NCI-H2029 (cell line): Measurements from ENCODE around the gene VPS50.
"Not testable (repeated sequence)": the region's sequence is repeated elsewhere in the genome, so short reads cannot be mapped to it uniquely, and the experiment has no call there.

Experiments used
- DNase-seq: peaks from one replicate; lab custom pipeline; 2025; lab: John Stamatoyannopoulos, UW

The VPS50 gene

GRCh38 chr7:93242106-93242505, 9.9 kb downstream of the VPS50 start:
- DNase-seq: no peak

GRCh38 chr7:93245525-93246432, 13.6 kb downstream of the VPS50 start:
- no peak for DNase-seq

GRCh38 chr7:93249491-93250148, 17.5 kb downstream of the VPS50 start:
- DNase-seq: no peak

- DNase-seq: no peak
Observed at GRCh38 chr7:93258661-93259060, 26.5 kb downstream of the VPS50 start.

GRCh38 chr7:93262535-93262934, 30.4 kb downstream of the VPS50 start:
- DNase-seq: no peak

- DNase-seq: no peak
Observed at GRCh38 chr7:93265220-93265619, 33.1 kb downstream of the VPS50 start.

GRCh38 chr7:93279541-93279940, 47.4 kb downstream of the VPS50 start:
- no peak for DNase-seq

GRCh38 chr7:93284908-93285307, 52.7 kb downstream of the VPS50 start:
- DNase-seq: no peak

- no peak for DNase-seq
Observed at GRCh38 chr7:93293229-93293628, 61.1 kb downstream of the VPS50 start.

GRCh38 chr7:93298206-93298605, 66.0 kb downstream of the VPS50 start:
- no peak for DNase-seq

GRCh38 chr7:93298671-93299070, 66.5 kb downstream of the VPS50 start:
- DNase-seq: no peak

- no peak for DNase-seq
Observed at GRCh38 chr7:93301736-93302135, 69.6 kb downstream of the VPS50 start.

GRCh38 chr7:93307131-93307660, 75.0 kb downstream of the VPS50 start:
- DNase-seq: no peak

GRCh38 chr7:93307943-93308342, 75.8 kb downstream of the VPS50 start:
- DNase-seq: no peak

GRCh38 chr7:93310346-93310745, 78.2 kb downstream of the VPS50 start:
- DNase-seq: no peak

GRCh38 chr7:93314449-93314848, 82.3 kb downstream of the VPS50 start:
- no peak for DNase-seq

GRCh38 chr7:93315896-93316295, 83.7 kb downstream of the VPS50 start:
- no peak for DNase-seq

- DNase-seq: no peak
Observed at GRCh38 chr7:93316730-93317129, 84.6 kb downstream of the VPS50 start.

GRCh38 chr7:93320887-93321286, 88.7 kb downstream of the VPS50 start:
- DNase-seq: no peak

GRCh38 chr7:93326291-93326690, 94.1 kb downstream of the VPS50 start:
- DNase-seq: not testable (repeated sequence)

- DNase-seq: no peak
Observed at GRCh38 chr7:93327006-93327633, 95.0 kb downstream of the VPS50 start.

- DNase-seq: no peak
Observed at GRCh38 chr7:93331706-93332105, 99.5 kb downstream of the VPS50 start.

- DNase-seq: no peak
Observed at GRCh38 chr7:93332172-93332571, 100.0 kb downstream of the VPS50 start.
